ENCODE measurements around the gene MED6.

Gene MED6

DNA sequence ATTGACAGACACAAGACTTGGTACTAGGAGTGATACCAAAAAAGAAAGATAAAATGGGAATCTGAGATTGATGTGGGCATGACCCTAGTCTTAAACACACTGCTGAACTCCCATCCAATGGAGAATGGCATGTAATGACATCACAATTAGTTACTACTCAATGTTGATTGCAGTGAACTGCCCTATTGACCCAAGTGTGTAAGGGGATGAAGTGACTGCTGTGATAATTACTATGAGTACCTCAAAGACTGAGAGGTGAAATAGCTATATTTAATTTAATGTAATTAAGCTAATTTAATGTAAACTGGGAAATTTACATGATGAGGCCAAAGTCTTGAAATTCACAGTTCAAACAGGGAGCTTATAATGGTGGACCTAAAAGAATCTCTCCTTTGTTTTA, 65.6 kb downstream of the MED6 start, which contains the start of gene ADAM20:
TSS of gene ADAM20 (minus strand) at position 101 of the 400 bp plus-strand sequence. CDS start 10,247 bp downstream, outside the sequence.
- DNase-seq (ENCODE audit: insufficient read length): no peak
- TF ChIP-seq POLR2AphosphoS5 (IDR thresholded peaks at IDR 0.05; ENCODE audit: low read depth, low read length): no peak
- TF ChIP-seq POLR2A (IDR thresholded peaks at IDR 0.05; ENCODE audit: low read depth, low read length): no peak
- TF ChIP-seq TAF1 (IDR thresholded peaks at IDR 0.05; ENCODE audit: borderline replicate concordance, low read depth, low read length): no peak
- no peak for FAIRE-seq

Data from GM12892 (cell line).